Fibroblast of mammary gland (primary cell): ENCODE data around the gene PEX6.
"Not testable (repeated sequence)": the region's sequence is repeated elsewhere in the genome, so short reads cannot be mapped to it uniquely, and the experiment has no call there.

Experiments
- DNase-seq: peaks from one replicate; pipeline ENCODE4 v3.0.0-alpha.2; 2010; ENCODE audit warnings: low read depth
- H3K4me3 ChIP-seq: 2 replicates; pipeline ENCODE4 v1.5.1; 2011; ENCODE audit warnings: low read depth, mild to moderate bottlenecking, low read length, moderate library complexity; ENCODE audit not compliant: control insufficient read depth
- TF ChIP-seq, protein P1 (sequence below): conservative IDR thresholded peaks from 2 replicates; pipeline ENCODE4 v1.5.1; 2011; ENCODE audit warnings: low read depth, low read length, inconsistent platforms; ENCODE audit not compliant: control insufficient read depth, insufficient read depth

The PEX6 gene

DNA sequence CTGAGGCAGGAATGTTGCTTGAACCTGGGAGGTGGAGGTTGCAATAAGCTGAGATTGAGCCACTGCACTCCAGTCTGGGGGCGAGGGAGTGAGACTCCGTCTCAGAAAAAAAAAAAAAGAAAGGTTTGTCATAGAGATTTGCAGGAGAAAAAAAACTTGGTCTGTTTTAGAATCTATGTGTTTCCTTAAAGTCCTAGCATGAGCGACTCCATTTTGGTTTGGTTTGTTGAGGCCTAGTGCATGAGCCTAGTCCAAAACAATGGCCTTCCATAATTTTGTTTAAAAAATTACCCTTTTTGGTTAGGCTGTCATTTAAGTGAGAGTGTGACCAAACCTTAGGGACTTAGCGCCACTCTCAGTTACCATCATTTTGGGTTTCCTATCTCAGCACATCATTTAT is 26.6 kb downstream of the PEX6 start:
- TF ChIP-seq, protein P1, sequence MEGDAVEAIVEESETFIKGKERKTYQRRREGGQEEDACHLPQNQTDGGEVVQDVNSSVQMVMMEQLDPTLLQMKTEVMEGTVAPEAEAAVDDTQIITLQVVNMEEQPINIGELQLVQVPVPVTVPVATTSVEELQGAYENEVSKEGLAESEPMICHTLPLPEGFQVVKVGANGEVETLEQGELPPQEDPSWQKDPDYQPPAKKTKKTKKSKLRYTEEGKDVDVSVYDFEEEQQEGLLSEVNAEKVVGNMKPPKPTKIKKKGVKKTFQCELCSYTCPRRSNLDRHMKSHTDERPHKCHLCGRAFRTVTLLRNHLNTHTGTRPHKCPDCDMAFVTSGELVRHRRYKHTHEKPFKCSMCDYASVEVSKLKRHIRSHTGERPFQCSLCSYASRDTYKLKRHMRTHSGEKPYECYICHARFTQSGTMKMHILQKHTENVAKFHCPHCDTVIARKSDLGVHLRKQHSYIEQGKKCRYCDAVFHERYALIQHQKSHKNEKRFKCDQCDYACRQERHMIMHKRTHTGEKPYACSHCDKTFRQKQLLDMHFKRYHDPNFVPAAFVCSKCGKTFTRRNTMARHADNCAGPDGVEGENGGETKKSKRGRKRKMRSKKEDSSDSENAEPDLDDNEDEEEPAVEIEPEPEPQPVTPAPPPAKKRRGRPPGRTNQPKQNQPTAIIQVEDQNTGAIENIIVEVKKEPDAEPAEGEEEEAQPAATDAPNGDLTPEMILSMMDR, result no peak
- no peak for DNase-seq

DNA sequence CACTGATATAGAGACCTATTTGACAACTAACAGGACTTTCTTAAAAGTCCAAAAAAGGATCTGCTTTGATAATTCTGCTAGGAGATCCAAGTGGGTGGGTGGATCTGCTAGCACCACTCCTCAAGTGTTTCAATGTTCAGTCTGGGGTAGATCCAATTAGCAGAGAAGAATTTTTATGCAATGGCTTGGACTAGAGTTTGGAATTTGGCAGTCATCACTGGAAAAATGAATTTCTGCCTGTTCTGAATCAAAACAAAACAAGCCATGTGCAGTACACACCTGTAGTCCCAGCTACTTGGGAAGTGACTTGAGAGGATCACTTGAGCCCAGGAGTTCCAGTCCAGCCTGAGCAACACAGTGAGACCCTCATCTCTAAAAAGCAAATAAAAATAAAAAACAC is 31.0 kb downstream of the PEX6 start:
- DNase-seq, result no peak
- TF ChIP-seq, protein P1, result no peak

More for the DNA sequence above, 26.6 kb downstream of the PEX6 start:
- H3K4me3 ChIP-seq, result no peak overlapping the region

DNA sequence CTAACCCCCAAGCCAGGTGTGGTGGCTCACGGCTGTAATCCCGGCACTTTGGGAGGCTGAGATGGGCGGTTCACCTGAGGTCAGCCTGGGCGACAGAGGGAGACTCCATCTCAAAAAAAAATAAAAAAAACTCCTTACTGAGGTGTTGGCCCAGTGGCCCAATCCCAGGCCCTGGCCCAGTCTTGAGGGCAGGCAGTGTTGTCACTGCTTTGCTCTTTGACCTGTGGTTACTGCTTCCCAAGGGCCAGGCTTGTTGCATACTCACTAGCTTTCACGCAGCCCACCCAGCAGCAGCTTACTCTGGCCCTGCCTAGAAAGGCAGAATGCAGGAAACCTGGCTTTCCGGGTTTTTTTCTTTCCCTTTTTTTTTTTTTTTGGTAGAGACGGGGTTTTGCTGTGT is 36.5 kb downstream of the PEX6 start:
- H3K4me3 ChIP-seq, result no peak overlapping the region
- TF ChIP-seq, protein P1, result no peak
- no peak for DNase-seq

More for the DNA sequence above, 31.0 kb downstream of the PEX6 start:
- H3K4me3 ChIP-seq, result no peak overlapping the region

DNA sequence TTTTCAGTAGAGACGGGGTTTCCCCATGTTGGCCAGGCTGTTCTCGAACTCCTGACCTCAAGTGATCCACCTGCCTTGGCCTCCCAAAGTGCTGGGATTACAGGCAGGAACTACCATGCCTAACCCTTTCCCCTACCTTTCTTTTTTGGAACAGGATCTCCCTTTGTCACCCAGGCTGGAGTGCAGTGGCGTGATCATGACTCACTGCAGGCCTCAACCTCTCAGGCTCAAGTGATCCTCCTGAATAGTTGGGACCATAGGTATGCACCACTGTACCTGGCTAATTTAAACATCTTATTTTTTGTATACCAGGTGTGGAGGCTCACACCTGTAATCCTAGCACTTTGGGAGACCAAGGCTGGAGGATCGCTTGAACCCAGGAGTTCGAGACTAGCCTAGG is 37.6 kb downstream of the PEX6 start:
- not testable (repeated sequence) for DNase-seq

DNA sequence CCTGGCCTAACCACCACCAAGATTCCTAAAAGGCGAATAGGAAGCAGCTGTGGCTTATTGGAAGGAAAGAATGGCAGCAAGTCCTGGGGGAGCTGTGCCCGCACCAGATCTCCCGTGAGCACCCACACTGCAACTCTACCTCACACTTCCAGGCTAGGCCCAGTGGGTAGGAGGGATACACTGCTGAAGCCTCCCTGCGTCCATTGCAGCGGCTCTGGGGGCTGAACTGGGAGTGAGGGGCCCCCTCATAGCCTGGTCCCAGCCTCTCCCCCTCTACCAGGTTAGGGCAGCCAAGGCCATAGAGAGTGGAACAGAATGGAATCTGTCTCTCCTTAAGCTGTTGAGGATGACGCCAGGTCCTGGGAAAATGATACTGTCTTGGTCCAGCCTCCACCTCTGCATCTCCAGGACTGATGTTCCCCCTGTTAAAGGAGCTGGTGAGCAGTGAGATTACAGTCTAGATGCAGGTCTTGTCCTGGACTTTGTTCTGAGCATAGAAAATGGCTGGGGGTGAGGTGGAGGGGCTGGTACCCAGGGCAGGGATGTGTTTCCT is 38.4 kb downstream of the PEX6 start:
- no peak for DNase-seq
- H3K4me3 ChIP-seq, result no peak overlapping the region
- TF ChIP-seq, protein P1, result no peak

More for the DNA sequence above, 37.6 kb downstream of the PEX6 start:
- not testable (repeated sequence) for H3K4me3 ChIP-seq

DNA sequence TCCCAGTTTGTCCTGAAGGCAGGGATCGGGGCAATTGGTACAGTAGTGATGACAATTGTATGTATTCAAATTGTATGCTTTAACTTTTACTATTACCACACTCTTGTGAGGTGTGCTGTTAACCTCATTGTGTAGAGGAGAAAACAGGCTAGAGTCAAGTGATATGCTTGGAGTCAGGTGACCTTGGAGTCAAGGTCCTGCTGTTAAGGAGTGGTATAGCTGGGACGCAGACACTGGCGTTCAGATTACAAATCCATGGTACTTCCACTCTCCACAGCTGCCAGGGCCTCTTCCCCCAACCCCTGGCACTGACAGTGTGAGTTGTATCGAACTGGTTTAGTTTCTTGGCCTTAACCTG is 39.2 kb downstream of the PEX6 start:
- no peak for DNase-seq
- no peak overlapping the region for H3K4me3 ChIP-seq
- TF ChIP-seq, protein P1, result no peak

DNA sequence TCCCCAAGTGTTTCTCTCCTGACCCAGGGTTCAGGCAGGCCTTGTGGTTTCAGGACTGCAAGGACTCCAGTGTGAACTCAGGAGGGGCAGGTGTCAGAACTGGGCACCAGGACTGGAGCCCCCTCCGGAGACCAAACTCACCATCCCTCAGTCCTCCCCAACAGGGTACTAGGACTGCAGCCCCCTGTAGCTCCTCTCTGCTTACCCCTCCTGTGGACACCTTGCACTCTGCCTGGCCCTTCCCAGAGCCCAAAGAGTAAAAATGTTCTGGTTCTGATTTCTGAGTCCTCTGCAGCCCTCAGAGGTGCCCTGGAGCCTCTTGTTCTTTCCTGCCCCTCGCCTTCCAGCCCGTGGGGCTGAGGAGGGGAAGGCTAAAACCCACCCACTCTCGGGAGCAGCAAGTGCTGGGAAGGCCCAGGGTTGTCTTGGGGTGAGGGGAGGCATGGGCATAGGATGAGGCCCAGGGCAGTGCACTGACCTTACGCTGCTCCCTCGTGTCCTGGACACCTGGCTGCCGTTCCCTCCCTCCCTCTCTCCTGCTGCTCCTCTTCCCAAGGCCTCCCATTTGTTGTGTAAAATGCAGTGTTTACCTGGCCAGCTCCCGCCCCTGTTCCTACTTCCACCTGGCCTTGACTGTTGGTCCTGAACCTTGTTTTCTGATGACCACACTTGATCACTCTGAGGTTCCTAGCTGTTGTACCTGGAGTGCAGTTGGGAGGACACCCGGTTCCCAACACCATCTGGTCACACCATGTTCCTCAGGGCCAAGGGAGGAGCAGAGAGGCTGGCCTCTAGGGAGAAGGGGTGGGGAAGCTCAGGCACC is 39.8 kb downstream of the PEX6 start:
- no peak overlapping the region for H3K4me3 ChIP-seq
- DNase-seq, result no peak

More for the DNA sequence above, 39.8 kb downstream of the PEX6 start:
- TF ChIP-seq, protein P1, result no peak
